ENCODE results near the gene RNF144A.
A peak's percentile ranks its signal among the peaks of the same experiment; 100 is the strongest.

Gene RNF144A

DNA sequence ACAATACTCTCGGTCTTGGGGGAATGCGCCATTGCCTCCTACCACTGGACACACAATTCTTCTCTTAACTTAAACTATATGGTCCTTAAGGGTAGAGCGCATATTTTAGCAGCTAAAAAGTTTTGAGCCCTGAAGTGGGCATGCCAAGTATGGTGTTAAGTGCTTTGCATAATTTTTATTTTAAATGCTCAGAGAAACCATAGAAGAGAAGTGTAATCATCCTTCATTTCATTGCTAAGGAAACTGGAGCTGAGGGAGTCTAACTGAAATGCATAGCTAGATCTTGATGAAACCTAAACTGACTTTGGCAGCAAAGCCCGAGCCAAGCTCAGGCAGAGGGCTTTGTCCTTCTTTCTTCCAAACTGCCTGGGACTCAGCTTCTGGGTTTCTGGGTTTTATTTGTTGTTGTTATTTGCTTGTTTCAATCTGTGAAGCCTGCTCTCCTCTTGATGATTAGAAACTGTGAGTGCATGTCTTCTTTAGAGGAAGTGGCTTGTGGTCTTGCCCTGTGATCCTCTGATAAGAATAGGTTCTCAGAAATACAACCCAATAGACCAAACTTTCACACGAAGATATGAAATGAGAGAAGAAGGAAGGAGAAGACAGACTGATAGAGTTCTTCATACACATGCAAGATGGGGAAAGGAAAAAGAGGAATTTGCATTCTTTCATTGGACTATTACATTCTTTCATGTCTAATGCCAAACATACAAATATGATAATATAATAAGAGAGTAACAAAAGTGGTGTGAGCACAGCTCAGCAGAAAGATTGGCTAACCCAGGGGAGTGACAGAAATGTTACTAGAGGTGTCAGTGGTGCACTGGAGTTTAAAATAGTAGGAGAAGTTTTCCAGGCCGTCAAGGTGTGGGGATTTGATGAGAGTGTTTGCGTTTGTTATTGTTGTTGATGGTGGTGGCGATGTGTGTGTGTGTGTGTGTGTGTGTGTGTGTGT is 7.5 kb upstream of the RNF144A start:
- H4K20me1 ChIP-seq (ENCODE audit: insufficient read depth, low read length, poor library complexity, severe bottlenecking) = no peaks in the 10 kb centered on the region
- H3K27me3 ChIP-seq (ENCODE audit: insufficient read depth, low read length, poor library complexity, severe bottlenecking) = no peaks in the 10 kb centered on the region
- H3K4me1 ChIP-seq (ENCODE audit: insufficient read depth, low read length, poor library complexity, severe bottlenecking) = peaks cover 28% of the 10 kb centered on the region
- no peaks in the 10 kb centered on the region for H3K36me3 ChIP-seq (ENCODE audit: insufficient read depth, low read length)
- no peaks in the 10 kb centered on the region for H3K79me2 ChIP-seq (ENCODE audit: insufficient read depth, low read length)
- no peaks in the 10 kb centered on the region for H3F3A ChIP-seq (ENCODE audit: low read depth)
- no peak for TF ChIP-seq EZH2phosphoT487 (IDR thresholded peaks at IDR 0.05; ENCODE audit: borderline replicate concordance)
- TF ChIP-seq, protein P1, sequence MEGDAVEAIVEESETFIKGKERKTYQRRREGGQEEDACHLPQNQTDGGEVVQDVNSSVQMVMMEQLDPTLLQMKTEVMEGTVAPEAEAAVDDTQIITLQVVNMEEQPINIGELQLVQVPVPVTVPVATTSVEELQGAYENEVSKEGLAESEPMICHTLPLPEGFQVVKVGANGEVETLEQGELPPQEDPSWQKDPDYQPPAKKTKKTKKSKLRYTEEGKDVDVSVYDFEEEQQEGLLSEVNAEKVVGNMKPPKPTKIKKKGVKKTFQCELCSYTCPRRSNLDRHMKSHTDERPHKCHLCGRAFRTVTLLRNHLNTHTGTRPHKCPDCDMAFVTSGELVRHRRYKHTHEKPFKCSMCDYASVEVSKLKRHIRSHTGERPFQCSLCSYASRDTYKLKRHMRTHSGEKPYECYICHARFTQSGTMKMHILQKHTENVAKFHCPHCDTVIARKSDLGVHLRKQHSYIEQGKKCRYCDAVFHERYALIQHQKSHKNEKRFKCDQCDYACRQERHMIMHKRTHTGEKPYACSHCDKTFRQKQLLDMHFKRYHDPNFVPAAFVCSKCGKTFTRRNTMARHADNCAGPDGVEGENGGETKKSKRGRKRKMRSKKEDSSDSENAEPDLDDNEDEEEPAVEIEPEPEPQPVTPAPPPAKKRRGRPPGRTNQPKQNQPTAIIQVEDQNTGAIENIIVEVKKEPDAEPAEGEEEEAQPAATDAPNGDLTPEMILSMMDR (conservative IDR thresholded peaks at IDR 0.05; ENCODE audit: low read length) = no peak
- H3K9me2 ChIP-seq (replicated peaks; ENCODE audit: low read depth, low read length) = no peaks in the 10 kb centered on the region
- H3K9ac ChIP-seq (ENCODE audit: low read depth, low read length, poor library complexity, severe bottlenecking) = no peak overlapping the region
- no peaks in the 10 kb centered on the region for H3K9me3 ChIP-seq (ENCODE audit: insufficient read depth, low read depth, low read length)
- H3K4me2 ChIP-seq (ENCODE audit: low read depth, low read length, poor library complexity, severe bottlenecking) = peak overlapping the region; percentile 60
- H2AFZ ChIP-seq (ENCODE audit: low read length) = no peak overlapping the region
- H3K4me3 ChIP-seq (ENCODE audit: low read length, poor library complexity, severe bottlenecking) = peak overlapping the region; percentile 45

DNA sequence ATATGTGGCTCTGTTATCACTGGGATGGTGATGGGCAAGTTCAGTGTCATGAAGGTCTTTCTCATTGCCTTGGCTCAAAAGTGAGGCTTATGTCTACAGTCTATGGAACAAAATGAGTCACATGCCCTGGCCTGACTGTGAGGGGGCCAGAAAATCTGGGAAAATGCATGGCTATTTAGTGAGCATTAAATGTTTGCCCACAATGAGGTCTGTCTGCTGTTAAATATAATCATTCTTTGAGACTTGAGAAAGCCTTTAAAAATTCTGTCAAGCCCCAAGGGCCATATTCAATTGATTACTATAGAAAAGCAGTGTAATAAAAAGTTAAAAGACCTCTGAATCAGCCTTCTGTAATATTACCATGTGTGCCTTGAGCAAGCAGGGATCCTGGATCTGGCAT is 5.5 kb upstream of the RNF144A start:
- H3K27me3 ChIP-seq (ENCODE audit: insufficient read depth, low read length, poor library complexity, severe bottlenecking) = no peaks in the 10 kb centered on the region
- no peak overlapping the region for H3K9ac ChIP-seq (ENCODE audit: low read depth, low read length, poor library complexity, severe bottlenecking)
- H3K4me2 ChIP-seq (ENCODE audit: low read depth, low read length, poor library complexity, severe bottlenecking) = no peak overlapping the region
- H3K79me2 ChIP-seq (ENCODE audit: insufficient read depth, low read length) = no peaks in the 10 kb centered on the region
- H4K20me1 ChIP-seq (ENCODE audit: insufficient read depth, low read length, poor library complexity, severe bottlenecking) = no peaks in the 10 kb centered on the region
- no peaks in the 10 kb centered on the region for H3K9me3 ChIP-seq (ENCODE audit: insufficient read depth, low read depth, low read length)
- TF ChIP-seq, protein P1 (conservative IDR thresholded peaks at IDR 0.05; ENCODE audit: low read length) = no peak
- TF ChIP-seq EZH2phosphoT487 (IDR thresholded peaks at IDR 0.05; ENCODE audit: borderline replicate concordance) = no peak
- no peaks in the 10 kb centered on the region for H3K36me3 ChIP-seq (ENCODE audit: insufficient read depth, low read length)
- no peaks in the 10 kb centered on the region for H3K9me2 ChIP-seq (replicated peaks; ENCODE audit: low read depth, low read length)
- no peak overlapping the region for H3K4me3 ChIP-seq (ENCODE audit: low read length, poor library complexity, severe bottlenecking)
- H3K4me1 ChIP-seq (ENCODE audit: insufficient read depth, low read length, poor library complexity, severe bottlenecking) = peaks cover 28% of the 10 kb centered on the region
- H2AFZ ChIP-seq (ENCODE audit: low read length) = no peak overlapping the region
- no peaks in the 10 kb centered on the region for H3F3A ChIP-seq (ENCODE audit: low read depth)

DNA sequence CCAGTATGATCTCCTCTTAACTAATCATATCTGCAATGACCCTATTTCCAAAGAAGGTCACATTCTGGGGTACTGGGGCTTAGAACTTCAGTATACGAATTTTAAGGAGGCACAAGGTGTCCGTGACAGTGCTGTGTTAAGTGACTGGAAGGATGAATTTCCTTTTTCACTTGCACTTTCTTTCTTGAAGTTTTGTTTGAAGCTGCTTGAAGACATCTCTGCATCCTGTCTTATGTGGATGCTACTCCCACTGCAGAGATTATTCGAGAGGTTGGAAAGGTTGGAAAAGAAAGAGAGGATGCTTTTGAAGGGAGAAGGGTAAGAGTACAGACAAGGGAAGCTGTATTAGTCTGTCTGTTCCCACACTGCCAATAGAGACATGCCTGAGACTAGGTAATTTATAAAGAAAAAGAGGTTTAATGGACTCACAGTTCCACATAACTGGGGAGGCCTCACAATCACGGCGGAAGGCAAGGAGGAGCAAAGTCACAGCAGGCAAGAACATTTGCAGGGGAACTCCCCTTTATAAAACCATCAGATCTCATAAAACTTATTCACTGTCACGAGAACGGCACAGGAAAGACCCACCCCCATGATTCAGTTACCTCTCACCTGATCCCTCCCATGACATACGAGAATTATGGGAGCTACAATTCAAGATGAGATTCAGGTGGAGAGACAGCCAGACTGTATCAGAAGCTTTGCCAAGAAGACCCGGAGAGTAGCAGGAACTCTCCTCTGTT is 3.6 kb upstream of the RNF144A start:
- peaks cover 5% of the 10 kb centered on the region; the same call in 1 of the 2 replicates for H3K79me2 ChIP-seq (ENCODE audit: insufficient read depth, low read length)
- no peaks in the 10 kb centered on the region for H3K36me3 ChIP-seq (ENCODE audit: insufficient read depth, low read length)
- no peak overlapping the region for H3K9ac ChIP-seq (ENCODE audit: low read depth, low read length, poor library complexity, severe bottlenecking)
- no peaks in the 10 kb centered on the region for H3K27me3 ChIP-seq (ENCODE audit: insufficient read depth, low read length, poor library complexity, severe bottlenecking)
- H3K9me2 ChIP-seq (replicated peaks; ENCODE audit: low read depth, low read length) = no peaks in the 10 kb centered on the region
- no peak overlapping the region for H2AFZ ChIP-seq (ENCODE audit: low read length)
- H3F3A ChIP-seq (ENCODE audit: low read depth) = no peaks in the 10 kb centered on the region
- H3K4me2 ChIP-seq (ENCODE audit: low read depth, low read length, poor library complexity, severe bottlenecking) = peak overlapping the region; percentile 0
- no peak overlapping the region for H3K4me3 ChIP-seq (ENCODE audit: low read length, poor library complexity, severe bottlenecking)
- peaks cover 32% of the 10 kb centered on the region for H3K4me1 ChIP-seq (ENCODE audit: insufficient read depth, low read length, poor library complexity, severe bottlenecking)
- TF ChIP-seq, protein P1 (conservative IDR thresholded peaks at IDR 0.05; ENCODE audit: low read length) = no peak
- no peak for TF ChIP-seq EZH2phosphoT487 (IDR thresholded peaks at IDR 0.05; ENCODE audit: borderline replicate concordance)
- H3K9me3 ChIP-seq (ENCODE audit: insufficient read depth, low read depth, low read length) = no peaks in the 10 kb centered on the region
- no peaks in the 10 kb centered on the region for H4K20me1 ChIP-seq (ENCODE audit: insufficient read depth, low read length, poor library complexity, severe bottlenecking)
